PC-3 (cell line): ENCODE data around the gene KLHDC1. TPM values are rescaled to one million over a fixed set of nuclear protein-coding genes. Genes with fewer than 3 reads are reported as not detected.
A peak's percentile ranks its signal among the peaks of the same experiment; 100 is the strongest.

Experiments
- ATAC-seq: fragments of 200-7000 bp; cut with Tn5 transposase; 2 replicates; pipeline ENCODE4 v1.9.1; 2020; ENCODE audit warnings: mild to moderate bottlenecking, moderate library complexity
- BruUV-seq: library from RNA; stranded (reverse); fragments of 400-500 nt; replicated peaks from 2 replicates; lab custom pipeline; 2021; lab: Mats Ljungman, UMichigan
- CTCF ChIA-PET: fragments of 300-600 bp; sonication (Branson Sonifier 250); formaldehyde crosslinking; loops from one replicate; lab custom pipeline; 2022; ENCODE audit warnings: antibody characterized with exemption; lab: Charles Lee
- POLR2A ChIA-PET: fragments of 300-600 bp; sonication (Branson Sonifier 250); formaldehyde crosslinking; loops from one replicate; lab custom pipeline; 2022; ENCODE audit warnings: antibody characterized with exemption; ENCODE audit not compliant: unreplicated experiment; lab: Charles Lee
- DNase-seq: peaks from one replicate; pipeline ENCODE4 v3.0.0-alpha.2; 2015
- H2AFZ ChIP-seq: fragments of 300-600 bp; sonication (generic); 2 replicates; pipeline ENCODE4 v1.6.0; 2016; ENCODE audit warnings: antibody characterized with exemption, low read length
- H3F3A ChIP-seq: fragments of 300-600 bp; sonication (generic); one replicate; pipeline ENCODE4 v1.6.0; 2017; ENCODE audit warnings: antibody characterized with exemption, low read length, control low read depth, mild to moderate bottlenecking; ENCODE audit not compliant: unreplicated experiment
- H3K27ac ChIP-seq: fragments of 300-600 bp; sonication (generic); 2 replicates; pipeline ENCODE4 v1.5.1; 2016; ENCODE audit warnings: mild to moderate bottlenecking, low read length
- H3K27me3 ChIP-seq: fragments of 300-600 bp; sonication (generic); 2 replicates; pipeline ENCODE4 v1.6.1; 2016; ENCODE audit warnings: low read length, mixed read lengths
- H3K36me3 ChIP-seq: fragments of 300-600 bp; sonication (generic); 2 replicates; pipeline ENCODE4 v1.6.1; 2016; ENCODE audit warnings: low read depth, mixed run types, low read length, mixed read lengths
- H3K4me1 ChIP-seq: fragments of 300-600 bp; sonication (generic); 2 replicates; pipeline ENCODE4 v1.5.1; 2016; ENCODE audit warnings: low read length; ENCODE audit not compliant: insufficient read depth
- H3K4me2 ChIP-seq: fragments of 300-600 bp; sonication (generic); 2 replicates; pipeline ENCODE4 v1.6.0; 2016; ENCODE audit warnings: low read length
- H3K4me3 ChIP-seq: fragments of 300-600 bp; sonication (generic); 2 replicates; pipeline ENCODE4 v1.5.1; 2016; ENCODE audit warnings: mild to moderate bottlenecking, low read length, mixed read lengths
- H3K79me2 ChIP-seq: fragments of 300-600 bp; sonication (generic); 2 replicates; pipeline ENCODE4 v1.6.1; 2017; ENCODE audit warnings: low read length, mixed read lengths
- H3K9ac ChIP-seq: fragments of 300-600 bp; sonication (generic); 2 replicates; pipeline ENCODE4 v1.6.0; 2016; ENCODE audit warnings: mild to moderate bottlenecking, low read length
- H3K9me2 ChIP-seq: fragments of 300-600 bp; sonication (generic); replicated peaks from 2 replicates; pipeline ENCODE4 v1.6.1; 2016; ENCODE audit warnings: mixed run types, low read length, mixed read lengths
- H3K9me3 ChIP-seq: fragments of 300-600 bp; sonication (generic); 2 replicates; pipeline ENCODE4 v1.6.1; 2016; ENCODE audit warnings: low read length, mixed read lengths
- H4K20me1 ChIP-seq: fragments of 300-600 bp; sonication (generic); 2 replicates; pipeline ENCODE4 v1.6.1; 2016; ENCODE audit warnings: low read length, mixed read lengths
- CTCF ChIP-seq: fragments of 300-600 bp; sonication (generic); conservative IDR thresholded peaks from 2 replicates; pipeline ENCODE4 v1.5.1; 2017; ENCODE audit warnings: antibody characterized with exemption, low read depth, mild to moderate bottlenecking, low read length
- EZH2 ChIP-seq: fragments of 300-600 bp; sonication (generic); IDR thresholded peaks from one replicate; pipeline ENCODE4 v1.6.1; 2017; ENCODE audit warnings: antibody characterized with exemption, mild to moderate bottlenecking, low read length; ENCODE audit not compliant: unreplicated experiment
- EZH2phosphoT487 ChIP-seq: fragments of 300-600 bp; sonication (generic); IDR thresholded peaks from 2 replicates; pipeline ENCODE4 v1.6.1; 2018; ENCODE audit warnings: mild to moderate bottlenecking, antibody characterized with exemption, low read length, borderline replicate concordance
- intact Hi-C: fragments of 100-400 bp; cut with micrococcal nuclease; formaldehyde crosslinking; loops from 2 replicates; pipeline ENCODE4 v1.9.0; 2023
- total RNA-seq: library from RNA; depleted of rRNA; stranded (reverse); fragments of >200 nt; gene quantifications from 2 replicates; pipeline ENCODE4 v1.2.3, GENCODE V29; 2014

KLHDC1 gene
- total RNA-seq, 1 experiment from 2014 or later = 0.07 TPM

GRCh38 chr14:49679271-49679670 is 13.6 kb upstream of the KLHDC1 start:
- Histone ChIP-seq H3K9me2 (no peaks in the 10 kb centered on the region), H3F3A (no peaks in the 10 kb centered on the region), H3K4me3 (no peak overlapping the region), H3K9me3 (no peaks in the 10 kb centered on the region), H3K4me2 (peak overlapping the region; percentile 62), H3K4me1 (peaks cover 13% of the 10 kb centered on the region), H3K27ac (peak overlapping the region; percentile 36), H3K27me3 (no peaks in the 10 kb centered on the region), H3K9ac (no peak overlapping the region), H4K20me1 (no peaks in the 10 kb centered on the region), H3K79me2 (no peaks in the 10 kb centered on the region), H3K36me3 (peaks cover 21% of the 10 kb centered on the region), H2AFZ (no peak overlapping the region)
- CTCF ChIA-PET = no interaction called here
- TF ChIP-seq EZH2 (no peak), CTCF (no peak), EZH2phosphoT487 (no peak)
- DNase-seq (peak; percentile 81), ATAC-seq (peak; percentile 89)
- POLR2A ChIA-PET = no interaction called here
- no TSS peak for BruUV-seq
- intact Hi-C loops = no loop called here

GRCh38 chr14:49686425-49686824 is 6.5 kb upstream of the KLHDC1 start:
- TF ChIP-seq EZH2 (no peak), CTCF (no peak), EZH2phosphoT487 (no peak)
- H3K4me1 ChIP-seq = peaks cover 5% of the 10 kb centered on the region; the same call in 1 of the 2 replicates
- no peaks in the 10 kb centered on the region for H3K9me3 ChIP-seq
- H3K36me3 ChIP-seq = peaks cover 8% of the 10 kb centered on the region; the same call in 1 of the 2 replicates
- H3K4me2 ChIP-seq = peak overlapping the region; percentile 84
- no peaks in the 10 kb centered on the region for H3K9me2 ChIP-seq
- BruUV-seq = no TSS peak
- no peaks in the 10 kb centered on the region for H3F3A ChIP-seq
- no peak overlapping the region; the same call in 1 of the 2 replicates for H3K4me3 ChIP-seq
- ATAC-seq (no peak), DNase-seq (no peak)
- no peaks in the 10 kb centered on the region for H3K27me3 ChIP-seq
- no peaks in the 10 kb centered on the region for H4K20me1 ChIP-seq
- POLR2A ChIA-PET = no interaction called here
- H2AFZ ChIP-seq = no peak overlapping the region
- no peak overlapping the region for H3K27ac ChIP-seq
- H3K79me2 ChIP-seq = peaks cover 29% of the 10 kb centered on the region
- no peak overlapping the region for H3K9ac ChIP-seq
- intact Hi-C loops = no loop called here
- CTCF ChIA-PET = no interaction called here
